IPS-18c (cell line): ENCODE data around the gene B4GALNT3.
"Not testable (repeated sequence)": the region's sequence is repeated elsewhere in the genome, so short reads cannot be mapped to it uniquely, and the experiment has no call there.

Source experiments
- H3K4me3 ChIP-seq: 2 replicates; pipeline ENCODE4 v1.7.0; 2013; ENCODE audit warnings: low read depth, mild to moderate bottlenecking, low read length, moderate library complexity; ENCODE audit not compliant: insufficient read depth
- H3K9me3 ChIP-seq: one replicate; pipeline ENCODE4 v1.6.1; 2013; ENCODE audit warnings: mild to moderate bottlenecking, low read length, moderate library complexity; ENCODE audit not compliant: control insufficient read depth, insufficient read depth

B4GALNT3 gene

DNA sequence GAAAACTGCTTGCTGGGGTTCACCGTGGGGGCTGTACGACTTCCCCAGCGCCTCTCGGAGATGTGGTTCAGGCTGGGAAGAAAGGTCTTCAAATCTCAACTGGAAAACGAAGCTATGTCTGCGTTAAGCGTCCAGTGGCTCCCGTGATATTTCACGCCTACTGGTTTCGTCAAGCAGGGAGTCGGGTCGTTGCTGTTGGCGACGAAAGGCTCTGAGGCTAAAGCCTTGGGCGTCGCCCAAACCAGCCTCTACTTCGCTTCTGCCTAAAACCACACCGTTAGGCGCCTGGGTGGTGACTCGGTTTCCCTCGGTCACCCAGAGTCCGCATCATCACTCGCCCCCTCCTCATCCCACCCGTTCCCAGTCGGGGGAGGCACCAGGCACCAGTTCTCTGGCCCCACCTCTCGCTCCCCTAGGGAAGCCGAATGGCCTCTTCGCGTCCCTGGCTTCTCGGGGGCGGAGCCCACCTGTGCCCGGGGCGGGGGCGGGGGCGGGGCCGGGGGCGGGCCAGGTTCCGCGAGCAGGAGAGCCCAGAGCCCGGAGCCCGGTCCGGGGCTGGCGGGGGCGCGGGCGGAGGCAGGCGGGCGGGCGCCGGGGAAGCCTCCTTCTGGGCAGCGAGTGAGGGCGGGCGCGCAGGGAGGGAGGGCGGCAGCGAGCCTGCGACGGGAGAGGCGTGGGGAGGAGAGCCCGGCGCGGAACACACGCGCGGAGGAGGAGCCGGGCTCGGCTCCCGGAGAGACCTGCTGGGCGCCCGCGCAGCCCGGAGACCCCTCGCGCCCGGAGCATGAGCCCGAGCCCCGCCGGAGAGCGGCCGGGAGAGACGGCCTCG is at the start of gene B4GALNT3:
Gene B4GALNT3 (plus strand): TSS at position 510 of the 829 bp plus-strand sequence. CDS start 438 bp downstream, outside the sequence.
- H3K4me3 ChIP-seq = peak within 1 kb of the TSS; percentile 68
- no peaks in the 10 kb centered on the region for H3K9me3 ChIP-seq

DNA sequence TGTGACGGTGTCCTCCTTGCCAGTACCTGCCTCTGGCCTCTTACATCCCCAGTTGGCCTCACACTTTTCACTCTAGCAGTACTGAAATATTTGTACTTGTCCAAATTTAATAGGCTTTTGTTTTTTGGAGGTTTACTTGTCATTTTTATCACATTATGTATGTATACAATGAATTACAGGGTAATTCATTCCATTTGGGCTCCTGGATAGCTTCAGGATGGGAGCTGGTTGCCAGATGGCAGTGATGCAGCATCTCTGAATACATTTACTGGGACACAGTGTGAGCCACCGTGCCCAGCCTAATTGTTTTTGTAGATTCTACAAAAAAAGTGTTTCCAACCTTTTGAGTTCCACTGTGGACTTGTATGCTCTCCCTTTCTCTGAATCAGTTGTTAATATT is 44.9 kb upstream of the B4GALNT3 start:
- no peak overlapping the region for H3K4me3 ChIP-seq
- H3K9me3 ChIP-seq = no peaks in the 10 kb centered on the region

DNA sequence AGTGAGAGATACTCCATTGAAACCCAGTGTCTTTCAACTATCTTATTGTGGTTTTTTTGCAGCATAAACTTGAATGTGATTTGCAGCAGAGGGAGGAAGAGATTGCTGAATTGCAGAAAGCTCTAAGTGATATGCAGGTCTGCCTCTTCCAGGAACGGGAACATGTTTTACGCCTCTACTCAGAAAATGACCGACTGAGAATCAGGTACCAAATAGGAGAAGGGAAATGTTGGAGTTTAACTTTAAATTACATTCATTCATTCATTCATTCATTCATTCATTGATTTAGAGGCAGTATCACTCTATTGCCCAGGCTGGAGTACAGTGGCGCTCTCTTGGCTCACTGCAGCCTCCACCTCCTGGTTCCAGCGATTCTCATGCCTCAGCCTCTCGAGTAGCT is 41.3 kb upstream of the B4GALNT3 start:
- Histone ChIP-seq H3K9me3 (no peaks in the 10 kb centered on the region), H3K4me3 (no peak overlapping the region)

DNA sequence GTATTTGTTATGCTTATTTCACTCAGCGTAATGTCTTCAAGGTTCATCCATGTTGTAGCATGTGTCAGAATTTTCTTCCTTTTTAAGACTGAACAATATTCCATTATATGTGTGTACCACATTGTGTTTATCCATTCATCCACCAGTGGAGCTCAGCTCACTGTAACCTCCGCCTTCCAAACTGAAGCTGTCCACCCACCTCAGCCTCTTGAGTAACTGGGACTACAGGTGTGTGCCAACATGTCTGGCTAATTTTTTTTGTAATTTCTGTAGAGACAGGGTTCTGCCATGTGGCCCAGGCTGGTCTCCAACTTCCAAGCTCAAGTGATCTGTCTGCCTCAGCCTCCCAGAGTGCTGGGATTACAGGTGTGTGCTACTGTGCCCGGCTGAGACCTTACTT is 37.2 kb upstream of the B4GALNT3 start:
- Histone ChIP-seq H3K9me3 (no peaks in the 10 kb centered on the region), H3K4me3 (no peak overlapping the region)

DNA sequence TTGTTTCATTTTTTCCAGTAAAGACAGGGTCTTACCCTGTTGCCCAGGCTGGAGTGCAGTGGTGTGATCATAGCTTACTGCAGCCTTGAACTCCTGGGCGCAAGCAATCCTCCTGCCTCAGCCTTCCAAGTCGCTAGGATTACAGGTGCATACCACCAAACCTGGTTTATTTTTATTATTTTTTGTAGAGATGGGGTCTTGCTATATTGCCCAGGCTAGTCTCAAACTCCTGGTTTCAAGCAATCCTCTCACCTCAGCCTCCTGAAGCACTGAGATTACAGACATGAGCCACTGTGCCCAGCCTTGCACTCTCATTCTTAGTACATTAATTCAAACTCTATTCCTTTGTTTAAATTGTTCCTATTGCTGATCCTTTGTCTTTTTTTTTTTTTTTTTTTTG is 24.0 kb upstream of the B4GALNT3 start:
- not testable (repeated sequence) for H3K4me3 ChIP-seq, H3K9me3 ChIP-seq

DNA sequence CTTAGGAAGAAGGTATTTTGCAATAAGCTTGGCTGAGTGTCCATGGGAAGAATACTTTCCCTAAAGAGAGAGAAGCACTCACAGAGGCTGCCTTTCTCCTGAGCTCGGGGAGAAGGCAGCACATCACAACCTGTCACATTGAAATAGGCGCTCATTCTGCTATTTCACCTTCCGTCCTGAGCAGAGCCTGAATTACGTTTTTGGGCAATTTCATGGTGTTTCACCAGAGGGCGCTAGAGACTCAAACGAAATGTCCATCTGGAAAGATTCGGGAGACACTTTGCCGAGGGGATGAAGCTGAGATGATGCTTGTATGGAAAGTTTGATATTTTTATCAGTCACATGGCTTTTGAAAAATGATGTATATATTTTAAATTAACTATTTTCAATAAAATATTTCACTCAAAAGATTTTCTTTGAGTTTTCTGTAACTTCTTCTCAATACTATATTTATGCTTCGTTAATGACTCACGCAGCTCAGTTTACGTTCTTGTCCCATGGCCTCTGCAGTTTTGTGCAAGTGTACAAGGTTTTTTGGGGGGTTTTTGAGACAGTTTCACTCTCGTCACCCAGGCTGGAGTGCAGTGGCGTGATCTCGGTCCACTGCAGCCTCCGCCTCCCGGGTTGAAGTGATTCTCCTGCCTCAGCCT is 17.4 kb upstream of the B4GALNT3 start:
- no peak overlapping the region for H3K4me3 ChIP-seq
- H3K9me3 ChIP-seq = no peaks in the 10 kb centered on the region

DNA sequence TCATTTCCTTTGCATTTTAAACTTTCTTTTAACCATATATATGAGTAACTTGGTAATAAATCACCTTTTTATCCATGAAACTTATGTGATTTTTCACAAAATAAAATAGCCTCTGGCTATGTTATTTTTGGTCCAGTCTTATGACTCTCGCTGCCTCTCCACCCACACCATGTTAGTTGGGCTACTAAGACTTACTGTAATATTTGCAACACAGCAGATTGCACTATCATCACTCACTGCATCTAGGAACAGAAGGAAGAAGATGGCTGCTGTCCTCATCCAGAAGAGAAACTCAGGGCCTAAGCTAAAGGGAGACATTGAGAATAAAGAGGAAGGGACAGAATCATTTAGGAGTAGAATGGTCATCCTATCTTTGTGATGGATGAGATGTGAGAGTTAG is 12.6 kb upstream of the B4GALNT3 start:
- Histone ChIP-seq H3K4me3 (no peak overlapping the region), H3K9me3 (no peaks in the 10 kb centered on the region)

DNA sequence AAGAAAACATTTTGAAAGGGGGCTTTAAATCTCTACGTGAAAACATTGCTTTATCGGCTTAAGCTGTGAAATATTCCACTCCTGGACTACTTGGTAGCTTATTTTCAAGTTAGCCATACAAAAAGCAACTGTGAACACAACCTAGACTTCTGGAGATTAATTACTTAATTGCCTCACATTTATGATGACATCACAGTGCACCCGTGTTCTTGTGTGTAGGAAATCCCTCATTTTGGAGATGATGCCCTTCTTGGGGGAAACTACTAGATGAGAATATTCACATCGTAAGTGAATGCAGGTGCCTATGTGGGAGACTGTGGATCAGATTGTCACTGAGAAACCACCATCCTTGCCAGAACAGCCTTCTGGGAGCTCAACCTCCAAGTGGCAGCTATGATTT is 10.5 kb upstream of the B4GALNT3 start:
- Histone ChIP-seq H3K4me3 (no peak overlapping the region), H3K9me3 (peaks cover 6% of the 10 kb centered on the region)

DNA sequence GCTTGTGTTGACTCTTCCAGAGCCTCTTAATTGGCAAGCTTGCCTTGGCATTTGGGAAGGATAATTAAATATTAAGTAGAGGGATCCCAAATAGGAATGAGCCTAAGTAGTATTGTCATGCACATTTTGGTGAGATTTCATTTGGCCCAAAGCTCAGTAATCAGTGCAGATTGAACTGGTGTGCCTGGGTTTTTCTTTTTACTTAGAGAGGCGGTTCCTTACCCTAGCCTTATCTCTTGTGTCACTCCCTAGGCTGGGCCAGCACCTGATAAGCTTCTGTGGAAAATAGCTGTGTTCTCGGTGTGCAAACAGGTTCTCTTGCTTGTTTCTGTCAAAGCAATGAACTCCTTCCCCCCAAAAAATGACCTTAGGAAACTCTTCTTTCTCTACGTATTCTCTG is 9.3 kb upstream of the B4GALNT3 start:
- H3K4me3 ChIP-seq = no peak overlapping the region
- peaks cover 6% of the 10 kb centered on the region for H3K9me3 ChIP-seq

DNA sequence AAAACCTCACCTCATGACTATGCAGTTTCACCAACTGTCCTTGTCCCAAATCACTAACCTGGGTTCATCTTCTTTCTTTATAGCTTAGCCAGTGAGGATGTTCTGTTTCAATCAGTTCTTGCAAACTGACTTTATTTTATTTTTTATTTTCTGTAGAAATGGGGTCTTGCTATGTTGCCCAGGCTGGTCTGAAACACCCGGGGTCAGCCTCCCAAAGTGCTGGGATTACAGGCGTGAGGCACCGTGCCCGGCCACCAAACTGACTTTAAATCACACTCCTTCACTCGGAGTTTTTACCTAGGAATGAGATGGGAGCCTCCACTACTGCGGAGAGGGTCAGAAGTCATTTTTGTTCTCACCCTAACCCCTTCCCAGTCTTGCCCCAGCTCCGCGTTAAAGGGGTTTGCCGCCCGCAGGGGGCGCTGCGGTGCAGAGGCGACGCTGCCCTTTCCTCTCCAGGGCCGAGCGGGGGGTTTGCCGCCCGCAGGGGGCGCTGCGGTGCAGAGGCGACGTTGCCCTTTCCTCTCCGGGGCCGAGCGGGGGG is 7.0 kb upstream of the B4GALNT3 start:
- Histone ChIP-seq H3K9me3 (peaks cover 6% of the 10 kb centered on the region), H3K4me3 (no peak overlapping the region)

DNA sequence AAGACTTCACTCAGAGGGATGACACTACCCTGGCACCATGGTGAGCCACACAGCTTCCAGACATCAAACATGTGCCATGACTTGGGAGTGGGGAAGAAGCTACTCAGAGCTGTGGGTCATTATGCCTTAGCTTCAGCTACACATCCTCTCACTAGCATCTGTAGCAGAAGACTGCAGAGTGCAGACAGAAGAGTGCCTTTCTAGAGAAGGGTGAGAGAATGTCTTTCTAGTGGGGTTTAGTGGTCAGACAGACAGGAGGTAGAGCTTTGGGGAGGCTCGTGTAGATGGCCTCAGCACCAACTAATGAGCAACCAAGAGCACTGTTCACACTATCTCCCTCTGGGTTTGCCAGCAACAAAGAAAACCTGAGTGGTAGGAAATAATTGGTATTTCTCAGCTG is 4.9 kb upstream of the B4GALNT3 start:
- Histone ChIP-seq H3K4me3 (no peak overlapping the region), H3K9me3 (peaks cover 6% of the 10 kb centered on the region)

DNA sequence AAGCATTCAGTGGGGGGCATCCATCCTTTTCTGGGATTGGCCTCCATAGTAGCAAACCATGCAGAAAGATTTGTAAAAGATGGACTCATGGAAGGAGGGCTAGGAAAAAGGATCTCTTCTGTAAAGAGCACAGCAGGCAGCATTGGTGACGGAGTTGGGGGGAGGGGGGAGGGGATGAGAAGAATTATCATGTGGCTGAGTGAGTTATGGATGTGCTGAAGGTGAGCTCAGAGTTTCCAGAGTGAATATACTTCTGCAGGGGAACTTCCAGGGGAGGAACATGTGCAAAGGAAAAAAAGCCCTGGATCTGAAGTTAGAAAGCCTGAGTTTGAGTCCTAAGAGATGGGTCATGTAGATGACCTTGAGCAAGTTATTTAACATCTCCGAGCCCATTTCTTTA is 3.9 kb upstream of the B4GALNT3 start:
- Histone ChIP-seq H3K4me3 (no peak overlapping the region), H3K9me3 (peaks cover 6% of the 10 kb centered on the region)

DNA sequence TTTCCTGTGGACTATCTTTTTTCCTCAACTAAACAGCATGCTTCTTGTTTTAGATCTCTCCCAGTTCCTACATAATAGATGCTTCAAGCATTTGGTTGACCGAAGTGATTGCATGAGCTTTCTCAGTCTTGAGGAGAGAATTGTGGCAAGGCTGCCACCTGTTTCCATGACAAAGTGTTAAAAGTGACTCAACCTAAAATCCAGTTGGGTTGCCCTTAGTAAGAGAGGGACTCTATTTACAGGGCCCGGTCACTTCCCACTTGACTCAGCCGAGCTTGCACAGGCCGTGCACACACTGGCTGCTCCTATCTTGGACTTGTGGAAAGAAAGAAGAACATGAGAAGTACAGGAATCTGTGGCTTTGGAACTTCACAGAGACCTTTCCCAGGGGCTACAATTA is 2.1 kb upstream of the B4GALNT3 start:
- Histone ChIP-seq H3K4me3 (no peak overlapping the region), H3K9me3 (peaks cover 4% of the 10 kb centered on the region)

DNA sequence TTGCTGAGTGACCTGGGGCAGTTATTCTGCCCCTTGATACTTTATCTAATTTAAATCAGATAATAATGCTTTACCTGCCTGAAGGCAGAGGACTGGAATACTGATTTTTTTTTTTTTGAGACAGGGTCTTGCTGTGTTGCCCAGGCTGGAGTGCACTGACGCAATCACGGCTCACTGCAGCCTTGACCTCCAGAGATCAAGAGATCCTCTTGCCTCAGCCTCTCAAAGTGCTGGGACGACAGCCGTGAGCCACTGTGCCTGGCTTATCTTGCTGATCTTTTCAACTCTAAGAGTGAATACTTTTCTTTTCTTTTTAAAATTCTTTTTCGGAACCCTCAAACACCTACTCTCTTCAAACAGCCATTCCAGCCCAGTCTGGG is 699 bp upstream of the B4GALNT3 start:
- Histone ChIP-seq H3K4me3 (peak overlapping the region; percentile 57; the same call in 1 of the 2 replicates), H3K9me3 (no peaks in the 10 kb centered on the region)

DNA sequence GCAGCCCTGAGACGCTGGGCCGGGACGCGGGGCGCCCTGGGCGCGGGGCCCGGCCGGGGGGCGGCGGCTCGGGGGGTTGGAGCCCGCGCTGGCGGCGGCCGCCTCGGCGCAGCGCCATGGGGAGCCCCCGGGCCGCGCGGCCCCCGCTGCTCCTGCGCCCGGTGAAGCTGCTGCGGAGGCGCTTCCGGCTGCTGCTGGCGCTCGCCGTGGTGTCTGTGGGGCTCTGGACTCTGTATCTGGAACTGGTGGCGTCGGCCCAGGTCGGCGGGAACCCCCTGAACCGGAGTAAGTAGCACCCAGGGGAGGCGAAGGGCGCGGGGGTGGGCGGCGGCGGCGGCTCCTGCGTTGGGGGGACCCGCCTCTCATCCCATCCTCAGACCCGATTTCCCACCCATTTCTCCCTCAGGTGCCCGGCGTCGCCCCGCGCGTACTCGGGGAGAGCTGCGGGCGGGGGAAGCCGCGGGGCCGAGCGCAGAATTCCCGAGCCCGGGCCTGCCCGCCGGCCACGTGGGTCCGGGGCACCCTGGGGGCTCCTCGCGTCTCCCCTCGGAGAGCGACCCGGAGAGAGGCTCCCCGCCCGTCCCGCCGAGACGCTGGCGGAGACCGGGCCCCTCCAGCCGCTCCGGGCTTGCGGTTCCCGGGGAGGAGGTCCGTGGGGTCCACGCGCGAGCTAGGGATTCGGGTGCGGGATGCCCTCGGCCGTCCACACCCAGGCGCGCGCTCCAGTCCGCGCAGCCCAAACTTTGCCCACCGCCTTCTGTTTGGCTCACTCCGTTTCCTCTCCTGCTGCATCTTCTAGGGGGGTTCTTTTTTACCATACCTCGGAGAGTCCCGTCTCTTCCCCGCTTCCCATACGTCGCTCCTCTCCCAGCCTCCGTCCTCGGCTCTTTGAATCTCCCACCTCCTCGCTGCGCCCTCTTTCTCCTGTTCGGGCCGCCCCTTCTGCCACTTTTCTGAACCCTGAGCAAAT is 807 bp downstream of the B4GALNT3 start:
- peak overlapping the region; percentile 68 for H3K4me3 ChIP-seq
- H3K9me3 ChIP-seq = no peaks in the 10 kb centered on the region

DNA sequence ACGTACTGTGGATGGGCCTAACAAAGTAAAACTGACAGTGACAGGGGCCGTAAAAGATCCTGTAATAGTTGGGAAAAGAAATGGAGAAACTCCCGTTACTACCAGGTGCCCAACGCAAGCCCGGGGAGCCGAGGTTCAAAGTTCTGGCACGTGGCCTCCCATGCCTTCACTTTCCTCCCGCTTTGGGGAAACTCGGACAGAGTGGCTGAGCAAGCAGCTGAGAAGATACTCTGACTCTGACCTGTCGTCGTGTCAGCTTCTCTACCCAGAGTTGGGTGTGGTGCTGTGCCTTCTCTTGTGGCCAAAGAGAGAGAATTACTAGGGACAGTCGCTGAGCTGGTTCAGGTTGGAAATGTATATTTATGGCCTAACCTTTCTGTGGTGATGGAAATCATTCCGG is 1.7 kb downstream of the B4GALNT3 start:
- no peak overlapping the region; the same call in 1 of the 2 replicates for H3K4me3 ChIP-seq
- H3K9me3 ChIP-seq = no peaks in the 10 kb centered on the region

DNA sequence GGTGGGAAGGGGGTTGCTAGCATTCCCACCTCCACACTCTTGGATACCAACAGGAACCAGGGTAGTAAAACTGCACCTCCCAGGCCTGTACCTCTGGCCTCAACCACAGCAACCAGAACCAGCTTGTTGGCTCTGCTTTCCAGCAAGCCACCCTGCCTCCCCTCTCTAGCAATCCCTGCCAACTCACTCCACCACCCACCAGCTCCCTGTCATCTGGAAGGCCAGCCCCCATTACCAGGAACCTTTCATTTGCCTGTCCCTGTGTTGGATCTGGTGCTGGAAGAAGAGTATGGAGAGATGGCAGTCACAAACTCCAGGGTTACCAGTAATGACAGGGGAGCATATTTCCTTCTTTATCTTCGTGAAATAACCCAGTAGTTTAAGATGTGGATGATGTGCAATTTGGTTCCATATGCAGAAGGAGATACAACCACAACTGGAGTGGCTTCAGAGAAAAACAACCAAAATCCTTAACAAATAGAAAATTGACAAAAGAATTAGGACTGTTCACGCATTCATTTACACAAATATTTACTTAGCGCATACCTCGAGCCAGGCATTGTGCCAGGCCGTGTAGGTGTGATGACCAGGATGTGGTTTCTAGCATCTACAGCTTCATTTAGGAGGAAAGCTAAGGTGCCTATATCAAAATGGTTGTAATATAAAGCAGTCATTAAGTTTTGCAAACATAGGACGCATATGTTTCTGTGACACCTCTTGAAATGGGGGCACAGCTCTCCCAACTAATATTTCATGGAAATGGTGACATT is 3.4 kb downstream of the B4GALNT3 start:
- no peaks in the 10 kb centered on the region for H3K9me3 ChIP-seq

More for the DNA sequence above, 3.4 kb downstream of the B4GALNT3 start:
- H3K4me3 ChIP-seq = no peak overlapping the region
